GM12873 (cell line): ENCODE measurements around the gene LRRC4C.

Source experiments
- CTCF ChIP-seq: IDR thresholded peaks from 2 replicates; pipeline ENCODE4 v1.5.1; 2012; ENCODE audit warnings: low read depth, mild to moderate bottlenecking, moderate library complexity, low read length, control low read depth; ENCODE audit not compliant: insufficient read depth; ENCODE audit errors: missing control alignments

Gene LRRC4C

GRCh38 chr11:40134820-40135570, 1324.5 kb downstream of the LRRC4C start:
- TF ChIP-seq CTCF, result no peak

GRCh38 chr11:40133498-40133897, 1326.0 kb downstream of the LRRC4C start:
- TF ChIP-seq CTCF, result no peak

- no peak for TF ChIP-seq CTCF
Measured at GRCh38 chr11:40132912-40133311, 1326.5 kb downstream of the LRRC4C start.

- TF ChIP-seq CTCF, result peak; percentile 35
Measured at GRCh38 chr11:40130427-40130826, 1329.0 kb downstream of the LRRC4C start.

- peak; percentile 26 for TF ChIP-seq CTCF
Measured at GRCh38 chr11:40129266-40129665, 1330.2 kb downstream of the LRRC4C start.

GRCh38 chr11:40125054-40125453, 1334.4 kb downstream of the LRRC4C start:
- peak; percentile 6 for TF ChIP-seq CTCF

GRCh38 chr11:40119661-40120060, 1339.8 kb downstream of the LRRC4C start:
- TF ChIP-seq CTCF, result no peak
